ENCODE results near the gene TMEM117. TPM values are rescaled to one million over a fixed set of nuclear protein-coding genes. Genes with fewer than 3 reads are reported as not detected.
"Not testable (repeated sequence)": the region's sequence is repeated elsewhere in the genome, so short reads cannot be mapped to it uniquely, and the experiment has no call there.

TMEM117 gene
- total RNA-seq, 2 experiments from 2014 or later = 0.95 to 0.96 TPM

DNA sequence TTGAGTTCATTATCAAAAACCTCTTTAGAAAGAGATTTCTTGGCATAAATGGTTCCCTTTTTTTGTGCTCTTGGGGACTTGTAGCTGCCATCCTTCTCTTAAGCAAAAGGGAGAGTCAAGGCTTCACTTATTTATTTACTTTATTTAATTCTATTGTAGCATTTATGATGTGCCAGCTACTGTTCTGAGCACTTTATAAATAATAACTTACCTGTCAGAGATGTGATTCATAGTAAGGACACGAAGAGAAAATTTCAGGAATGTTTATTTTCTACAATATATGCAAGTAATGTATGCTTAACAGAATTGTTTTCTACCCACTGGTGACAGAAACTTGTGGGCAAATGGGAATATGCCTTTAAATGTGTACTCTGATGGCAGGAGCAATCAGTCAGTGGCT is 33.3 kb downstream of the TMEM117 start:
- H3K4me1 Mint-ChIP-seq (ENCODE audit: low read depth) = no peaks in the 10 kb centered on the region
- no peaks in the 10 kb centered on the region for H3K9me3 Mint-ChIP-seq
- POLR2A ChIA-PET = no interaction called here
- CTCF ChIA-PET = no interaction called here
- H3K27ac Mint-ChIP-seq = no peak overlapping the region
- H3K4me3 Mint-ChIP-seq = no peak overlapping the region
- H3K27me3 Mint-ChIP-seq = no peaks in the 10 kb centered on the region
- no peaks in the 10 kb centered on the region for H3K36me3 Mint-ChIP-seq (ENCODE audit: low read depth)
- intact Hi-C loops (cut with micrococcal nuclease) = no loop called here
- TF ChIP-seq, protein P1, sequence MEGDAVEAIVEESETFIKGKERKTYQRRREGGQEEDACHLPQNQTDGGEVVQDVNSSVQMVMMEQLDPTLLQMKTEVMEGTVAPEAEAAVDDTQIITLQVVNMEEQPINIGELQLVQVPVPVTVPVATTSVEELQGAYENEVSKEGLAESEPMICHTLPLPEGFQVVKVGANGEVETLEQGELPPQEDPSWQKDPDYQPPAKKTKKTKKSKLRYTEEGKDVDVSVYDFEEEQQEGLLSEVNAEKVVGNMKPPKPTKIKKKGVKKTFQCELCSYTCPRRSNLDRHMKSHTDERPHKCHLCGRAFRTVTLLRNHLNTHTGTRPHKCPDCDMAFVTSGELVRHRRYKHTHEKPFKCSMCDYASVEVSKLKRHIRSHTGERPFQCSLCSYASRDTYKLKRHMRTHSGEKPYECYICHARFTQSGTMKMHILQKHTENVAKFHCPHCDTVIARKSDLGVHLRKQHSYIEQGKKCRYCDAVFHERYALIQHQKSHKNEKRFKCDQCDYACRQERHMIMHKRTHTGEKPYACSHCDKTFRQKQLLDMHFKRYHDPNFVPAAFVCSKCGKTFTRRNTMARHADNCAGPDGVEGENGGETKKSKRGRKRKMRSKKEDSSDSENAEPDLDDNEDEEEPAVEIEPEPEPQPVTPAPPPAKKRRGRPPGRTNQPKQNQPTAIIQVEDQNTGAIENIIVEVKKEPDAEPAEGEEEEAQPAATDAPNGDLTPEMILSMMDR (IDR thresholded peaks at IDR 0.05) = no peak
- ATAC-seq (no peak), DNase-seq (no peak)

DNA sequence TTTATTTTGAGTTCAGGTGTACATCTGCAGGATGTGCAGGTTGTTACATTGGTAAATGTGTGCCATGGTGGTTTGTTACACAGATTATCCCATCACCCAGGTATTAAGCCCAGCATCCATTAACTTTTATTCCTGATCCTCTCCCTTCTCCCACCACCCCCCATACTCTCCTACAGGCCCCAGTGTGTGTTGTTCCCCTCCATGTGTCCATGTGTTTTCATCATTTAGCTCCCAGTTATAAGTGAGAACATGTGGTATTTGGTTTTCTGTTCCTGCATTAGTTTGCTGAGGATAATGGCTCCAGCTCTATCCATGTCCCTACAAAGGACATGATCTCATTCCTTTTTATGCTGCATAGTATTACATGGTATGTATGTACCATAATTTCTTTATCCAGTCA is 33.9 kb downstream of the TMEM117 start:
- H3K27me3 Mint-ChIP-seq; H3K4me3 Mint-ChIP-seq; H3K27ac Mint-ChIP-seq; ATAC-seq; intact Hi-C loops (cut with micrococcal nuclease); H3K9me3 Mint-ChIP-seq; H3K36me3 Mint-ChIP-seq (ENCODE audit: low read depth); CTCF ChIA-PET; POLR2A ChIA-PET; DNase-seq; H3K4me1 Mint-ChIP-seq (ENCODE audit: low read depth): not testable (repeated sequence)

DNA sequence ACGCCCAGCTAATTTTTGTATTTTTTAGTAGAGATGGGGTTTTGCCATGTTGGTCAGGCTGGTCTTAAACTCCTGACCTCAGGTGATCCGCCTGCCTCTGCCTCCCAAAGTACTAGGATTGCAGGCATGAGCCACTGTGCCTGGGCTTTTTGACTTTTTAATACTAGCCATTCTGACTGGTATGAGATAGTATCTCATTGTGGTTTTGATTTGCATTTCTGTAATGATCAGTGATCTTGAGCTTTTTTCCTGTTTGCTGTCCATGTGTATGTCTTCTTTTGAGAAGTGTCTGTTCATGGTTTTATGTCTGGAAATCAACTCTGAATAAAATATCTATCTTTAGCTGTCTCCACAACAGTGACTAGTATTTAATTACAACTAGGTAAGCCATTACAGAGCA is 35.4 kb downstream of the TMEM117 start:
- H3K4me1 Mint-ChIP-seq (ENCODE audit: low read depth); H3K9me3 Mint-ChIP-seq; H3K27ac Mint-ChIP-seq; H3K4me3 Mint-ChIP-seq; H3K36me3 Mint-ChIP-seq (ENCODE audit: low read depth); intact Hi-C loops (cut with micrococcal nuclease); H3K27me3 Mint-ChIP-seq; DNase-seq; ATAC-seq; POLR2A ChIA-PET: not testable (repeated sequence)
- CTCF ChIA-PET = interaction anchor here (0.6 to 3.2 kb wide), 3 partner anchors 11 to 112 kb away, joined by 3 to 19 read pairs (median 4); partner anchors contain the start of genes IRAK4 and PUS7L

DNA sequence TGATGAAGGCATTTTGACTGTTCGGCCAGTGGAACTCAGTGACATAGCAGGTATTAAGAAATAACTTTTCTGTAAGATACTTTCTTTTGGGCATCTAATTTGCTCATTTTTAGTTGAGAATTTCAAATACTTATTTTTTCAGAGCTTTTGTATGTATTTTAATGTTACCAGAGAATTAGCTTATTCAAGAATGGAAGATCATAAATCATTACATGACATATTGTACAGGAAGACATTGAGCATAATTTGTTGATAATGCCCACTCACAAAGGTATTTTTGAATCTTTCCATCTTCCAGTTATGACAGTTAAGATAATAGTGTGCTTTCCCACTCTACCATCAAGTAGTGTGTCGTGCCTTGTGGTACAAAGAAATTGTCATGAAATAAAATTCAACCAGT is 36.5 kb downstream of the TMEM117 start:
- Mint-ChIP-seq H3K27me3 (no peaks in the 10 kb centered on the region), H3K4me1 (ENCODE audit: low read depth) (no peaks in the 10 kb centered on the region), H3K36me3 (ENCODE audit: low read depth) (no peaks in the 10 kb centered on the region), H3K27ac (no peak overlapping the region), H3K9me3 (no peaks in the 10 kb centered on the region), H3K4me3 (no peak overlapping the region)
- ChIA-PET CTCF (interaction anchor here (0.9 to 3.2 kb wide), 3 partner anchors 10 to 95 kb away, joined by 3 to 19 read pairs (median 3); no protein-coding TSS in a partner anchor), POLR2A (no interaction called here)
- TF ChIP-seq, protein P1 (IDR thresholded peaks at IDR 0.05) = no peak
- no peak for DNase-seq
- ATAC-seq = no peak
- intact Hi-C loops (cut with micrococcal nuclease) = no loop called here

DNA sequence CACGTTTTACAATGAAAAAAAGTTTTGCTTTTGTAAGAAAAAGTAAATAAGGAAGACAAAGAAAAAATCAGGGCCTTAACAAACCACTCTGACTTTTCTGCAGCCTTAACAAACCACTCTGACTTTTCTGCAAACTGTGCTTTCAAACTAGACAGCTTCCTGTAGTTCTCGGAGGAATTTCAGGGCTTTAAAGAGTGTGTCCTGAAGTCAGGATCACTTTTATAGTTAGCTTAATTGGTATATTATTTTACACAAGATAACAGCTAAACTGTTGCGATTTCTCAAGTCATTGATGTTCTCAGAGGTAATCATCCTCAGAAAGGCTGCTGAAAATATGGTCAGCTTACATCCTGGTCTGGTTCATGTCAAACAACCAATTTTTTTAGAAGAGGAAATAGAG is 42.2 kb downstream of the TMEM117 start:
- TF ChIP-seq, protein P1 (IDR thresholded peaks at IDR 0.05) = no peak
- Mint-ChIP-seq H3K27ac (no peak overlapping the region), H3K4me1 (ENCODE audit: low read depth) (no peaks in the 10 kb centered on the region), H3K36me3 (ENCODE audit: low read depth) (no peaks in the 10 kb centered on the region), H3K27me3 (no peaks in the 10 kb centered on the region), H3K9me3 (no peaks in the 10 kb centered on the region), H3K4me3 (no peak overlapping the region)
- ATAC-seq (no peak), DNase-seq (no peak)
- CTCF ChIA-PET = interaction anchor here (0.9 kb wide), 1 partner anchor 434 kb away, joined by 3 read pairs; no protein-coding TSS in a partner anchor
- POLR2A ChIA-PET = no interaction called here
- intact Hi-C loops (cut with micrococcal nuclease) = no loop called here

DNA sequence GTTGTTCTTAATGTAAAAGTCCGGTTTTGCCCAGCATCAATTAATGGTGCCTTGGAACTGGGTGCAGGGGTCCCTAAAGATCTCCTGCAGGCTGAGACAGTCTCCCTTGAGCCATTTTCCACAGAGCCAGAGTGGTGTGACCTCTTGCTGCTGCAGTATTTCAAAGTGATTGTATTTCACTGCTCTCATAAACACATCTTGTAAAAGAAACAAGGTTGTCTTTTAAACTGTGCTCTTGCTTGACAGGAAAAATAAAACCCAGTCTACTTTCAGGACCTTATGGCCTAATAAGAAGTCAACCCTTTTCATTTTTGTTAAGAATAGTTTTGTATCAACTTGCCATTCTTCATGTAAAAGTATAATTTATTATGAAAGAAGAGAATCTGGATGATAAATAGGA is 44.7 kb downstream of the TMEM117 start:
- Mint-ChIP-seq H3K27ac (no peak overlapping the region), H3K27me3 (no peaks in the 10 kb centered on the region), H3K9me3 (no peaks in the 10 kb centered on the region), H3K36me3 (ENCODE audit: low read depth) (no peaks in the 10 kb centered on the region), H3K4me1 (ENCODE audit: low read depth) (no peaks in the 10 kb centered on the region), H3K4me3 (no peak overlapping the region)
- ChIA-PET POLR2A (interaction anchor here (0.7 kb wide), 1 partner anchor 237 kb away, joined by 3 read pairs; no protein-coding TSS in a partner anchor), CTCF (no interaction called here)
- intact Hi-C loops (cut with micrococcal nuclease) = loop anchor here (10.0 kb wide), 1 partner anchor 436 kb away; no protein-coding TSS in a partner anchor
- TF ChIP-seq, protein P1 (IDR thresholded peaks at IDR 0.05) = no peak
- no peak for ATAC-seq
- DNase-seq = no peak

Measured in activated CD8-positive, alpha-beta T cell treated with anti-CD3 and anti-CD28 coated beads for 36 hours (primary cell).